Stimulated activated CD4-positive, alpha-beta T cell treated with anti-CD3 and anti-CD28 coated beads, Interleukin-4, amount 100 ng/mL, for 24 hours (primary cell): ENCODE measurements around the gene ITGAE.
"Not testable (repeated sequence)": the region's sequence is repeated elsewhere in the genome, so short reads cannot be mapped to it uniquely, and the experiment has no call there.

Source experiments
- DNase-seq: peaks from one replicate; pipeline ENCODE4 v3.0.0-alpha.2; 2020

Gene ITGAE

DNA sequence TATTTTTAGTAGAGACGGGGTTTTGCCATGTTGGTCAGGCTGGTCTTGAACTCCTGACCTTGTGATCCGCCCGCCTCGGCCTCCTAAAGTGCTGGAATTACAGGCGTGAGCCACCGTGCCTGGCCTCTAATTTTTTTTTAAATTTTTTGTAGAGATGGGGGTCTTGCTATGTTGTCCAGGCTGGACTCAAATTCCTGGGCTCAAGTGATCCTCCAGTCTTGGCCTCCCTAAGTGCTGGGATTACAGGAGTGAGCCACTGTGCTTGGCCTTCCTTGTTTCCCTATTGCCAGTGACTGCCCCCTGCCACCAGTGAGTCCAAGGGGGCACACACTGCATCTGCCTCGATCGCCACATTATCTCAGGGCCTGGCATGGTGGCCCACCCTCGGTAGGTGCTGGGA lies 6.8 kb downstream of the ITGAE start:
- DNase-seq = not testable (repeated sequence)

DNA sequence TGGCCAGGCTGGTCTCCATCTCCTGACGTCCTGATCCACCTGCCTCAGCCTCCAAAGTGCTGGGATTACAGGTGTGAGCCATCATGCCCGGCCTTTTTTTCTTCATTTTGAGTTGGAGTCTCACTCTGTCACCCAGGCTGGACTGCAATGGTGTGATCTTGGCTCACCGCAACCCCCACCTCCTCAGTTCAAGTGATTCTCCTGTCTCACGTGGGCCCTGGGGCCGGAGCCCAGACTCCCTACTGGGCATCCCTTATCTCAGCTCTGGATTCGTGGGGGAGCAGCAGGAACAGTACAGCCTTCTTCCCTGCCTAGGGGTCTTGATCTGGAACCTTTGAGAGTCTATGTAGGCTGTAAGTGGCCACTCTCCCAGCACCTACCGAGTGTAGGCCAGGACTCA lies 7.7 kb downstream of the ITGAE start:
- not testable (repeated sequence) for DNase-seq

- no peak for DNase-seq
Observed at GRCh38 chr17:3792481-3792880, 8.5 kb downstream of the ITGAE start.

- no peak for DNase-seq
Observed at GRCh38 chr17:3788200-3788599, 12.8 kb downstream of the ITGAE start.

GRCh38 chr17:3785323-3785722 lies 15.7 kb downstream of the ITGAE start:
- DNase-seq = not testable (repeated sequence)

DNA sequence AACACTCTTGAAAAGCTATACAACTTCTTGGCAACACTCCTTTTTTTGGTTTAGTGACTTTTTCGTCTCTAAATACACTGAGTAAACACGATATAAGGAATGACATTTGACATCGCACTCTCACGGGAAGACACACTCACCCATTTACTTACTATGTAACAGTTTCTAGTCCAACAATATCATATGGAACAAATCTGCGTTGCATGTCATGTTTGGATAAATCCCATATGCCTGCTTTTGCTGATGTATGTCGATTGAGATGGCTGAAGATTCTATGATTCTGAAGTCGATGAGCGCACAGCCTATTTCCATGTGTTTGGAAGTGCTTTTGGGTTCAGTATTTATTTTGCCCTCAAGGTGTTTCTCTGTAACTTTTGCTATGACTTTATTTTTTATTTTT lies 18.2 kb downstream of the ITGAE start:
- no peak for DNase-seq

DNA sequence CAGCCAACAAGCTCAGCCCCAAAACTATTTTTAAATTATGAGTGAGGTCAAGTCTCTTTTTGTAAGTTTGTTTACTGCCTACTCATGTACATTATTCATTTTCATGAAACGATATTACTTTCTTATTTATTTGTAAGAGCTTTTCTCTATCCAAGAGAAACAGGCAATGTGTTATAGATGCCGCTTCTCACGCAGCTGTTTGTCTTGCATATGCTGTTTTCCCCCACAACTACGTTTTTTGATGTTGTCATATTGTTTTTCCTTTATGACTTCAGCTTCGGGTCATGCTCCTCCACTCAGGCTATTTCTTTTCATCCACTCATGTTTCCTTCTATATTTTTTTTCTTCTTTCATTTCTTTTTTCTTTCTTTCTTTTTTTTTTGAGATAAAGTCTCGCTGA lies 20.0 kb downstream of the ITGAE start:
- DNase-seq = no peak

DNA sequence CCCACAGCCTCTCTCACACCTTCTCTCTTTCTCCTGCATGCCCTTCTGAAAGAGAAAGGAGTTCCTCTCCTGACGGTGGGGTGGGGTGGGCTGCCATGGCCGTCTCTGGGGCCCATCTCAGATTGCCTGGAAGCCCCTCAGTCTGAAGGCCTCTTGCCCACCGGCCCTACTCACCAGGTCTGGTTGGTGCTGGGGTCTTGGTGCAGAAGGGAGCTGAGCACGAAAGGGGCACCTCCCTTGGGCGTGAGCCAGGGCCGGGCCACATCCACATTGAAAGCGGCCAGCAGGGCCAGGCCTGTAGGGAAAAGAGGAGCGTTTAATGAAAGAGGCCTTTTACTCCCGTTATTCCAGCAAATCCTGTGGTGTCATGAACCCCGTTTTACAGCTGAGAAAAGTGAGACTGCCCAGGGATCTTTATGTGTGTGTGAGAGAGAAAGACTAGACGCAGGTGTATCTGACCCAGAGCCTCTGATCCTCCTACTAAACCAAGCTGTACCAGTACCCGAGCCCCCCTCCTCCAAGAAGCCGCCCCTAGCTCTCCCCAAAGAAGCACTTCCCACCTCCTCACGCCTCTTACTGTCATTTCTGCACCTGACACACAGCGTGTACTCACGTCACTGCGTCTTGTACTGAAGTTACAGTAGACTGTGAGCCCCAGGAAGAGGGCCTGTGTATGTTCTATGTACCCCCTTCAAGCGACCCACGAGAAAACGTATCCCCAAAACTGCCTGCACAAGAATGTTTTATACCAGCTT lies 23.4 kb downstream of the ITGAE start:
- DNase-seq = no peak

DNA sequence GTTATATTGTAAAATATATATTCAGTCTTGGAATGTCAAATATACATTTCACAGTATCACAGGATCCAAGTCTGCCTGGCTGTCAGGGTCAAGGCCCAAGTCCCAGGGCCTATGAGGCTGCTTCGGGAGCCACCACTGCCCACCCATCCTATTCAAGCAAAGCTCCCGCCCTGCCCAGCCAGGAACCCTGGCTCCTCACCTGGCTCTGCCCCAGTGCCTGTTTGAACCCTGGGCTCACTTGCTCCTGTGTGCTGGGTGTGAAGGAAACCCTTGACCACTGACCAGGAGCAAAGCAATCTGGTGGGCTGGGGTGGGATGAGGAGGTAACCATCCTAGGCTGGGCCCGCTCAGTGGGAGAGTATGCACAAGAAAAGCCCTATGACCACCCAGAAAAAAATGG lies 27.0 kb downstream of the ITGAE start:
- no peak for DNase-seq

DNA sequence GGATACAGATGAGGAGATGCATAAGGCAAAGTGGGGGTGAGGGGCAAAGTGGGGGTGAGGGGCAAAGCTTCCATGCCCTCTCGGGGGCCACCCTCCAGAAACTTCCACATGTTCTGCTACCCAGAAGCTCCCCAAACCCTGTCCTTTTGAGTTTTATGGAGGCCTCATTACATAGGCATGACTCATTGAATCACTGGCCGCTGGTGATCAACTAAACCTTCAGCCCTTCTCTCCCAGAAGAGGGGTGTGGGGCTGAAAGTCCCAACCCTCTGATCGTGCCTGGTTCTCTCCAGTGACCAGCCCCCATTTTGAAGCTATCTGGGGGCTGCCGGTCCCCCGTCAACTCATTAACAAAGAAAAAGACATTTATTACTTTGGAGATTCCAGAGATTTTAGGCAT lies 27.5 kb downstream of the ITGAE start:
- DNase-seq = no peak

DNA sequence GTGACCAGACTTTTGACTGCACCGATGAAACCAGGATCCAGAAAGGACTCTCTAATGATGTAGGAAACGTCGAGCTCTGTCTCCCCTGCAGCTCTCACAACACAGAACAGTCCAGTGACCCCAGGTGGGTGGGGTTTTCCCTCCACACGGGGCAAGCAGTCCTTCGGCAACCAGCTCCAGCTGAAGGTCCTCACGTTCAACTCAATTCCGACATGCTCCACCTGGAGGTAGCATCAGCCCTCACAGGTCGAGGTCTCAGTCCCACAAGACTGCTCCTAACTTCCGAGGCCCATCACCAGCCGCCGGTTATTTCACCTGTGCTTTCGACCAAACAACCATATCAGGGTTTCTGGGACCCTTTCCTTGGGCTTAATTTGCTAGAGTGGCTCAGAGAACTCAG lies 28.2 kb downstream of the ITGAE start:
- DNase-seq = no peak

GRCh38 chr17:3771140-3771539 lies 29.8 kb downstream of the ITGAE start:
- no peak for DNase-seq

- no peak for DNase-seq
Observed at GRCh38 chr17:3770466-3770865, 30.5 kb downstream of the ITGAE start.

GRCh38 chr17:3768769-3769168 lies 32.2 kb downstream of the ITGAE start:
- no peak for DNase-seq

GRCh38 chr17:3768341-3768740 lies 32.6 kb downstream of the ITGAE start:
- DNase-seq = no peak

- DNase-seq = no peak
Observed at GRCh38 chr17:3766779-3767178, 34.2 kb downstream of the ITGAE start.

GRCh38 chr17:3765981-3766380 lies 35.0 kb downstream of the ITGAE start:
- no peak for DNase-seq

DNA sequence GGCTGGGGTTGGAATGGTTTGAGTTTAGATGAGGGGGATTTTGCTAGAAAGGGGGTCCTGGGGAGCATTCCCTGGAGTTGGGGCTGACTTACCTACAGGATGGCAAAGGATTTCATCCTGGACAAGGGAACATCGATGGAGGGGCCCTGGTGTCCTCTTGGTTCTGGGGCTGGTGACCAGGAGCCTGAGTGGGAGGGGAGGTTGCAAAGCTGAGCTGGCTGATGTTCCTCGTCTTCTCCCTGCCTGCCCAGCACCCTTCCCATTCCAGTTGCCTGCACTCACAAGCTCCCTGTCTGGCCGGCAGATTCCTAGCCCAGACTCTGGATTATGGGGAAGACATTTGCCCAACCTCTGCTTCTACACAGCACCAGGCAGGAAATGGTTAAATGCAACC lies 37.2 kb downstream of the ITGAE start:
- no peak for DNase-seq

- DNase-seq = peak; percentile 50
Observed at GRCh38 chr17:3762922-3763776, 37.8 kb downstream of the ITGAE start.

DNA sequence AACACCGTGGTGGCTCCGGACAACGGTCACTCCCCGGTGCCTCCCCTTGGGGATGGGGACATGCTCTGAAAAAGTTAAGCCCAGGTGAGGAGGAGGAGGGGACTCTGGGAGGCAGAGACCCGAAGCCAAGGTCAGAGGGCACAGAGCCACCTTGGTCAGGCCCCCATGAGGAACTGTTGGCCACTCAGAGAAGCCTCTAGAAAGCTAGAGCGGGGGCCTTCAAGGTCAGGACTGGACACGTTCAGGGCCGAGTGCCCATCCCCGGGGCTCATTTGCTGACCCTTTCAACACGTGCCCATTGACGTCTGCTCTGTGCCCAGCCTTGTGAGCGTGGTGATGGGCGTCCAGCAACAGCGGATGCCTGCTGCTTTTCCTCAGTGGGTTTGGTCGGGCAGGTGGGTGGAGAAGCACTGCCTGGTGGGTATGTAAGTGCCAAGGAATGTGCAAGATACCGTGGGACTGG lies 39.0 kb downstream of the ITGAE start:
- no peak for DNase-seq

GRCh38 chr17:3761036-3761917 lies 39.7 kb downstream of the ITGAE start:
- no peak for DNase-seq

DNA sequence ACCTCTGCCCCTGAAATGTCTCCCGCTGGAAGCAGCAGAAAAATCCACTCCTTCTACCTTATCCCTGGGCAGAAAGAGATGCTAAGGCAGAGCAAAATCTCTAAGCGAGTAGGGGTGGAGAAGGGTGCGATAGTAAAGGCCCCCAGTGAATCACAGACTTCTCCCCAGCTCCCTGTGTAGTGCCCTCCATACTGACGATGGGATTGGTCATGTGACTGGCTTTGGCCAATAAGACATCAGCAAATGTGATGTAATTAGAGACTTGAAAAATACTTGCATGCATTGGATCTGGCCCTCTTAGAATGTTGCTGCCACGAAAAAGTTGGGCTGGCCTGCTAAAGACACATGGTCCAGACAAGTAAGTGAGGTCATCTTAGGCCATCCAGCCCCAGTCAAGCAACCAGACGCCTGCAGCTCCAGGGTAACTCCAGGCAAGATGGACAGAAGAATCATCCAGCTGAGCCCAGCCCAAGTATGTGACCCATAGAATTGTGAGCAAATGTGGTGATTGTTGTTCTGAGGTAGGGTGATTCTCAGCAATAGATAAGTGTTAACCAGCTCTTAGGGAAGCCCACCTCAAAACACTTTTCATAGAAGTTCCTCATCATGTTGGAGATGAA lies 41.3 kb downstream of the ITGAE start:
- no peak for DNase-seq
